Activated gamma-delta T cell (primary cell): ENCODE results near the gene CCSER2.
"Not testable (repeated sequence)": the region's sequence is repeated elsewhere in the genome, so short reads cannot be mapped to it uniquely, and the experiment has no call there.

Source experiments
- DNase-seq: peaks from one replicate; lab custom pipeline; 2025; lab: John Stamatoyannopoulos, UW
- total RNA-seq, 2 donors: gene quantifications; one replicate each; lab custom pipeline; 2026; lab: John Stamatoyannopoulos, UW

CCSER2 gene
- 295 to 399 reads per million in 2 donors for total RNA-seq

- peak; percentile 86 for DNase-seq
Observed at GRCh38 chr10:84328418-84329195, at the start of gene CCSER2. Gene CCSER2 (plus strand): TSS chr10:84328589. CDS start chr10:84371053, 42,464 bp downstream.

GRCh38 chr10:84279876-84280475, 48.4 kb upstream of the CCSER2 start:
- DNase-seq, result not testable (repeated sequence)

GRCh38 chr10:84286695-84287094, 41.7 kb upstream of the CCSER2 start:
- no peak for DNase-seq

GRCh38 chr10:84288151-84288550, 40.2 kb upstream of the CCSER2 start:
- DNase-seq, result no peak

- no peak for DNase-seq
Observed at GRCh38 chr10:84289521-84290200, 38.7 kb upstream of the CCSER2 start.

GRCh38 chr10:84290235-84290634, 38.2 kb upstream of the CCSER2 start:
- DNase-seq, result no peak

- DNase-seq, result no peak
Observed at GRCh38 chr10:84291384-84291783, 37.0 kb upstream of the CCSER2 start.

- no peak for DNase-seq
Observed at GRCh38 chr10:84292502-84292901, 35.9 kb upstream of the CCSER2 start.

GRCh38 chr10:84293171-84293570, 35.2 kb upstream of the CCSER2 start:
- DNase-seq, result no peak

GRCh38 chr10:84293574-84294016, 34.8 kb upstream of the CCSER2 start:
- no peak for DNase-seq

GRCh38 chr10:84294766-84295447, 33.5 kb upstream of the CCSER2 start:
- no peak for DNase-seq

- no peak for DNase-seq
Observed at GRCh38 chr10:84296091-84296981, 32.1 kb upstream of the CCSER2 start.

- no peak for DNase-seq
Observed at GRCh38 chr10:84298057-84298456, 30.3 kb upstream of the CCSER2 start.

GRCh38 chr10:84302223-84302622, 26.2 kb upstream of the CCSER2 start:
- no peak for DNase-seq

GRCh38 chr10:84306751-84307384, 21.5 kb upstream of the CCSER2 start:
- no peak for DNase-seq

- DNase-seq, result no peak
Observed at GRCh38 chr10:84308021-84308420, 20.4 kb upstream of the CCSER2 start.

GRCh38 chr10:84308481-84309304, 19.7 kb upstream of the CCSER2 start:
- DNase-seq, result no peak

GRCh38 chr10:84310470-84310869, 17.9 kb upstream of the CCSER2 start:
- no peak for DNase-seq

- no peak for DNase-seq
Observed at GRCh38 chr10:84311576-84311975, 16.8 kb upstream of the CCSER2 start.

GRCh38 chr10:84312816-84313215, 15.6 kb upstream of the CCSER2 start:
- DNase-seq, result no peak
